Activated CD4-positive, alpha-beta T cell treated with anti-CD3 and anti-CD28 coated beads for 36 hours (primary cell): ENCODE measurements around the gene GPC1. TPM values are rescaled to one million over a fixed set of nuclear protein-coding genes. Genes with fewer than 3 reads are reported as not detected.

Experiments used
- ATAC-seq: fragments of 200-7000 bp; cut with Tn5 transposase; one replicate; pipeline ENCODE4 v1.10.0; 2021; ENCODE audit warnings: mild to moderate bottlenecking, moderate library complexity
- CTCF ChIA-PET: fragments of 350-600 bp; sonication (Branson Sonifier 250); formaldehyde crosslinking; loops from one replicate; lab custom pipeline; 2021; ENCODE audit warnings: antibody characterized with exemption; lab: Charles Lee
- POLR2A ChIA-PET: fragments of 350-600 bp; sonication (Branson Sonifier 250); formaldehyde crosslinking; loops from one replicate; lab custom pipeline; 2021; ENCODE audit warnings: antibody characterized with exemption, inconsistent platforms; lab: Charles Lee
- DNase-seq: peaks from one replicate; pipeline ENCODE4 v3.0.0-alpha.2; 2020
- H3K27ac Mint-ChIP-seq: one replicate; pipeline ENCODE4 v1.8.0; 2021; ENCODE audit warnings: mixed read lengths
- H3K27me3 Mint-ChIP-seq: one replicate; pipeline ENCODE4 v1.8.0; 2021; ENCODE audit warnings: mixed read lengths
- H3K36me3 Mint-ChIP-seq: one replicate; pipeline ENCODE4 v1.8.0; 2021; ENCODE audit warnings: low read depth, mixed read lengths
- H3K4me1 Mint-ChIP-seq: one replicate; pipeline ENCODE4 v1.8.0; 2021; ENCODE audit warnings: mixed read lengths
- H3K4me3 Mint-ChIP-seq: one replicate; pipeline ENCODE4 v1.8.0; 2021; ENCODE audit warnings: mild to moderate bottlenecking, moderate library complexity, mixed read lengths
- H3K9me3 Mint-ChIP-seq: one replicate; pipeline ENCODE4 v1.8.0; 2021; ENCODE audit warnings: low read depth, mixed read lengths
- intact Hi-C, 2 experiments: fragments of 100-400 bp; cut with DNase I in 1 of 2; cut with micrococcal nuclease in 1 of 2; formaldehyde crosslinking; loops; one replicate each; pipeline versions ENCODE4 v1.14.2 to v1.15.1; 2022 to 2024; cut with DNase I, micrococcal nuclease
- total RNA-seq, 2 experiments: library from RNA; stranded (reverse); gene quantifications; one replicate each; pipeline ENCODE4 v1.2.3, GENCODE V29; 2021

The GPC1 gene
- total RNA-seq, 2 experiments from 2014 or later = 1.7 to 2.0 TPM

- intact Hi-C loops = no loop called here
- POLR2A ChIA-PET = no interaction called here
- Mint-ChIP-seq H3K36me3 (no peaks in the 10 kb centered on the region), H3K4me1 (peaks cover 1% of the 10 kb centered on the region), H3K9me3 (no peaks in the 10 kb centered on the region), H3K27me3 (peaks cover 10% of the 10 kb centered on the region), H3K27ac (no peak overlapping the region), H3K4me3 (no peak overlapping the region)
- CTCF ChIA-PET = no interaction called here
- ATAC-seq (no peak), DNase-seq (no peak)
Observed at GRCh38 chr2:240441993-240442411, 6.5 kb downstream of the GPC1 start.

GRCh38 chr2:240442891-240443715 lies 7.6 kb downstream of the GPC1 start:
- no peak overlapping the region for H3K4me3 Mint-ChIP-seq
- intact Hi-C loops = no loop called here
- CTCF ChIA-PET = no interaction called here
- no peaks in the 10 kb centered on the region for H3K9me3 Mint-ChIP-seq
- H3K36me3 Mint-ChIP-seq = no peaks in the 10 kb centered on the region
- POLR2A ChIA-PET = no interaction called here
- no peak overlapping the region for H3K27ac Mint-ChIP-seq
- no peaks in the 10 kb centered on the region for H3K27me3 Mint-ChIP-seq
- DNase-seq (no peak), ATAC-seq (no peak)
- H3K4me1 Mint-ChIP-seq = peaks cover 1% of the 10 kb centered on the region

GRCh38 chr2:240443891-240444301 lies 8.4 kb downstream of the GPC1 start:
- no peaks in the 10 kb centered on the region for H3K9me3 Mint-ChIP-seq
- no peak for DNase-seq
- H3K27me3 Mint-ChIP-seq = no peaks in the 10 kb centered on the region
- ATAC-seq = no peak
- POLR2A ChIA-PET = no interaction called here
- intact Hi-C loops = no loop called here
- H3K27ac Mint-ChIP-seq = no peak overlapping the region
- CTCF ChIA-PET = no interaction called here
- H3K4me1 Mint-ChIP-seq = no peaks in the 10 kb centered on the region
- H3K4me3 Mint-ChIP-seq = no peak overlapping the region
- no peaks in the 10 kb centered on the region for H3K36me3 Mint-ChIP-seq

GRCh38 chr2:240444464-240444863 lies 9.0 kb downstream of the GPC1 start:
- H3K4me3 Mint-ChIP-seq = no peak overlapping the region
- POLR2A ChIA-PET = no interaction called here
- H3K9me3 Mint-ChIP-seq = no peaks in the 10 kb centered on the region
- no peaks in the 10 kb centered on the region for H3K4me1 Mint-ChIP-seq
- CTCF ChIA-PET = no interaction called here
- no peak for ATAC-seq
- intact Hi-C loops = no loop called here
- no peaks in the 10 kb centered on the region for H3K36me3 Mint-ChIP-seq
- no peak overlapping the region for H3K27ac Mint-ChIP-seq
- no peak for DNase-seq
- H3K27me3 Mint-ChIP-seq = no peaks in the 10 kb centered on the region

- no peak overlapping the region for H3K27ac Mint-ChIP-seq
- ATAC-seq (no peak), DNase-seq (no peak)
- H3K4me3 Mint-ChIP-seq = no peak overlapping the region
- H3K36me3 Mint-ChIP-seq = no peaks in the 10 kb centered on the region
- peaks cover 9% of the 10 kb centered on the region for H3K27me3 Mint-ChIP-seq
- ChIA-PET POLR2A (no interaction called here), CTCF (no interaction called here)
- no peaks in the 10 kb centered on the region for H3K4me1 Mint-ChIP-seq
- intact Hi-C loops = no loop called here
- no peaks in the 10 kb centered on the region for H3K9me3 Mint-ChIP-seq
Observed at GRCh38 chr2:240445961-240446663, 10.6 kb downstream of the GPC1 start.

GRCh38 chr2:240446664-240447175 lies 11.3 kb downstream of the GPC1 start:
- intact Hi-C loops = no loop called here
- POLR2A ChIA-PET = no interaction called here

GRCh38 chr2:240447331-240447730 lies 11.9 kb downstream of the GPC1 start:
- intact Hi-C loops = no loop called here
- Mint-ChIP-seq H3K36me3 (no peaks in the 10 kb centered on the region), H3K4me3 (no peak overlapping the region), H3K4me1 (peaks cover 4% of the 10 kb centered on the region), H3K27ac (no peak overlapping the region), H3K27me3 (peaks cover 15% of the 10 kb centered on the region), H3K9me3 (no peaks in the 10 kb centered on the region)
- ATAC-seq (no peak), DNase-seq (no peak)
- ChIA-PET CTCF (no interaction called here), POLR2A (no interaction called here)

More at GRCh38 chr2:240446664-240447175, 11.3 kb downstream of the GPC1 start:
- no peaks in the 10 kb centered on the region for H3K36me3 Mint-ChIP-seq
- DNase-seq (no peak), ATAC-seq (no peak)
- no peaks in the 10 kb centered on the region for H3K9me3 Mint-ChIP-seq
- CTCF ChIA-PET = no interaction called here
- H3K4me3 Mint-ChIP-seq = no peak overlapping the region
- no peaks in the 10 kb centered on the region for H3K4me1 Mint-ChIP-seq
- H3K27me3 Mint-ChIP-seq = peaks cover 10% of the 10 kb centered on the region
- no peak overlapping the region for H3K27ac Mint-ChIP-seq

- H3K4me1 Mint-ChIP-seq = peaks cover 4% of the 10 kb centered on the region
- CTCF ChIA-PET = no interaction called here
- H3K4me3 Mint-ChIP-seq = no peak overlapping the region
- no peak for DNase-seq
- H3K27me3 Mint-ChIP-seq = peaks cover 15% of the 10 kb centered on the region
- POLR2A ChIA-PET = no interaction called here
- H3K9me3 Mint-ChIP-seq = no peaks in the 10 kb centered on the region
- no peak overlapping the region for H3K27ac Mint-ChIP-seq
- intact Hi-C loops = no loop called here
- no peak for ATAC-seq
- no peaks in the 10 kb centered on the region for H3K36me3 Mint-ChIP-seq
Observed at GRCh38 chr2:240447934-240448333, 12.5 kb downstream of the GPC1 start.

- Mint-ChIP-seq H3K4me3 (no peak overlapping the region), H3K9me3 (no peaks in the 10 kb centered on the region), H3K27ac (no peak overlapping the region), H3K27me3 (peaks cover 15% of the 10 kb centered on the region), H3K36me3 (no peaks in the 10 kb centered on the region), H3K4me1 (peaks cover 4% of the 10 kb centered on the region)
- intact Hi-C loops = no loop called here
- ATAC-seq = no peak
- DNase-seq = no peak
- POLR2A ChIA-PET = no interaction called here
- CTCF ChIA-PET = no interaction called here
Observed at GRCh38 chr2:240448387-240449274, 13.2 kb downstream of the GPC1 start.

GRCh38 chr2:240449764-240450531 lies 14.5 kb downstream of the GPC1 start:
- no peak for ATAC-seq
- H3K27me3 Mint-ChIP-seq = peaks cover 26% of the 10 kb centered on the region
- no peaks in the 10 kb centered on the region for H3K36me3 Mint-ChIP-seq
- ChIA-PET POLR2A (no interaction called here), CTCF (no interaction called here)
- H3K27ac Mint-ChIP-seq = no peak overlapping the region
- H3K9me3 Mint-ChIP-seq = no peaks in the 10 kb centered on the region
- intact Hi-C loops = no loop called here
- H3K4me1 Mint-ChIP-seq = peaks cover 4% of the 10 kb centered on the region
- no peak overlapping the region for H3K4me3 Mint-ChIP-seq
- no peak for DNase-seq
